Stimulated activated CD4-positive, alpha-beta T cell treated with anti-CD3 and anti-CD28 coated beads, Interleukin-12 subunit alpha, Interleukin-12 subunit beta, amount 100 ng/mL, for 24 hours (primary cell): ENCODE data around the gene PIGL.
A peak's percentile ranks its signal among the peaks of the same experiment; 100 is the strongest.

Experiments used
- DNase-seq, 2 experiments: peaks; one replicate each; pipeline ENCODE4 v3.0.0-alpha.2; 2020; ENCODE audit warnings: low read depth in 2 of 2

Gene PIGL

DNA sequence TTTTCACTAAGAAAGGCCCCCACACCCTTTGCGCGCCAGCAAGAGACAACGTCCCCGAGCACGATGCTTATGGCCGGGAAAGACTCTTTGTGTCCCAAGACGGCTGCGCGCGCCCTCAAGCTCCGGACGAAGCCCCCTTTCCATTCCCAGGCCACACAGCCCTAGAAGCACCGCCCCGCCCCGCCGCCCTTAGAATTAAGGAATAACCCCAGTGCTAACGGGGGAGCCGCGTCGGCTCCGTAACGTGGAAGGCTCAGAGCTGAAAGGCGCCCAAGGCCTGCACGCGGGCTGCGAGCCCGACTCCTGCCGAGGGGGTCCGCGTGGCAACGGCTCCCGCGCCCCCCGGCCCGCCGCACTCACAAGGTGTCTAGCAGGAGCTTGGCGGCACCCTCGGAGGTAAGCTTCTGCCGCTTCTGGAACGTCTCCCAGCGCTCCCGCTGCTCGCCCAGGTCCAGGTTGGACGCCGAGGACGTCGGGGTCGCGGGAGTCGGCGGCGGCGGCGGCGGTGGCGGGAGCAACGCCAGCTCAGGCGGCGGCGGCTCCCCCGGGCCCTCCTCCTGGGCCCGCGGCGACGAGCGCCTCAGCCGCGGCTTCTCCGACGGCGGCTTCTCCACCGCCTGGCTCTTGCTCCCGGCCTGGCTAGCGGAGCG lies 135.8 kb downstream of the PIGL start:
- DNase-seq, result peak; percentile 10 to 39

DNA sequence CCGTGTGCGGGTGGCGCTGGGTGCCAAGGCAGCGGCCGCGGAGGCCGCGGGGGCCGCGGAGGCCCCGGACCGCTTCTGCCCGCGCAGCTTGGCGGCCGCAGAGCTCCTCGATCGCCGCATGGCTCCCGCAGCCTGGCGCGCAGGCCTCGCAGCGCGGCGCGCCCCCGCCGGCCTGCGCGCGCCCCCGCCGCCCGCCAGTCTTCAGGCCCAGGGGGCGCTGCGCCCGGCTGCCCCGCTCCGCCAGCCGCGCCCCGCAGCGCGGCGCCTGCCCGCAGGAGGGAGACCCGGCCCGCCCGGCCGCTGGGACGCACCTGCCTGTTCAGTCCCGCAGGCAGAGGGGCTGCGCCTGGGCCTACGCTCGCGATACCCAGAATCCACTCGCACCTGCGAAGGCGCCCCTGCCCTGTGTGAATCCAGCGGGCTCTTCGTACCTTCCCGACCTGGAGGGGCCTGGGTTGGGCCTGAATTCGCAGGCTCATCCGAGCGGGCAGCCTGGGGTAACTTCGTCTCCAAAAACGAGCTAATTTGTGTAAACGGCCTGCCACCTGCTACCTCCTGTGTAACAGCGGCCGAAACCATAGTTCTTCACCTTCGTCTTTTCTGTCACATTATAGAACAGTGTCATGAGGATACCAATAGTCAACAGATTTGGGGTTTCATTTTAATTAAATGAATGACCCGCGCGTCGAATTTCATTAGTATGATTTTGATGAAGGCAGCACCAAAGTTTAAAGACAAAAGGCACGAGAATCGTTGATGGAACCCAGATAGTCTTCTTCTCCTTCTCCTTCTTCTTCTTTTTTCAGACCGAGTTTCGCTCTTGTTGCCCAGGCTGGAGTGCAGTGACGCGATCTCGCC lies 136.5 kb downstream of the PIGL start, which contains the start of gene CENPV:
Gene CENPV (minus strand): TSS at position 153 of the 858 bp plus-strand sequence. CDS start 33 bp downstream, at position 120.
- peak; percentile 49 to 54 for DNase-seq

DNA sequence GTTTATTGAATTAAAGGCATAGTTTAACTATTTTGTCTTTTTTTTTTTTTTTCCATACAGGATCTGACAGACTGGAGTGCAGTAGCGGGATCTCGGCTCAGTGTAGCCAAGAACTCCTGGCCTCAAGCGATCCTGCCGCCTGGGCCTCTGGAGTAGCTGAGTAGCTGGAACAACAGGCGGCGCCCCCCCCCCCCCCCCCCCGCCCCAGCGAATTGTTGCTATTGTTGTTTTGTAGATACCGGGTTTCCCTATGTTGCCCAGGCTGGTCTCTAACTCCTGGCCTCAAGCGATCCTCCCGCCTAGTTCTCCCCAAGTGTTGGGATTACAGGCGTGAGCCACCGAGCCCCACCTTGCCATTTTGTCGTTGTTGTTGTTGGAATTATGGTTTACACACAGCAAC lies 137.6 kb downstream of the PIGL start:
- no peak for DNase-seq

DNA sequence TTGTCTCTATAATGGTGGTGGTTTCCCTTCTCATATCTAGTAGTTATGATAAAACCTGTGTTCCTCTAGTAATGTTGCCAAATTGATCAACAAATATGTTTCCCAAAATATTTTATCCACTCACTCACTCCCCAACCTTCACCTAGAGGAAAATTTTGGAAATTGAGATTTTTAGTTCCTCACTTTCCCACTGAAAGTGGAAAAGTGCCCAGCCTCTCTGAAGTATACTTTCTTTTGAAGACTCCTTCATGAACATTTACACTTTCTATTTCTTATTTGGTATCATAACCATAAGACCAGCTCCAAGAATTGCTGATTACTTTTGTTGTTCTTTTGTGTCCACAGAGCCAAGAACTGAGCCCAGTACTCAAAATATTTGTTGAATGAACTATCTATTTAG lies 141.4 kb downstream of the PIGL start:
- DNase-seq, result no peak

DNA sequence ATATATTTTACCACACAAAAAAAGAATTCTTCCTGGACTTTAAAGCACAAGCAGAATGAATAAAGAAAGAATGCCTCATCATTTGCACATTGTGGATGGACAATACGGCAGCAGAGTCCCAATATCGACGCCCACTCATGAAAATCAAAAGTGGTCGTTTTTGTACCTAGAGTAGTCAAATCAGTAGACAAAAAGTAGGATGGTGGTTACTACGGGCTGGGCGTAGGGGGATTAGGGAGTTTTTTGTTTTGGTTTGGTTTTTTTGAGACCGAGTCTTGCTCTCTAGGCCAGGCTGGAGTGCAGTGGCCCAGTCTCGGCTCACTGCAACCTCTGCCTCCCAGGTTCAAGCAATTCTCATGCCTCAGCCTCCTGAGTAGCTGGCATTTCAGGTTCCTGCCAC lies 144.9 kb downstream of the PIGL start:
- no peak for DNase-seq

DNA sequence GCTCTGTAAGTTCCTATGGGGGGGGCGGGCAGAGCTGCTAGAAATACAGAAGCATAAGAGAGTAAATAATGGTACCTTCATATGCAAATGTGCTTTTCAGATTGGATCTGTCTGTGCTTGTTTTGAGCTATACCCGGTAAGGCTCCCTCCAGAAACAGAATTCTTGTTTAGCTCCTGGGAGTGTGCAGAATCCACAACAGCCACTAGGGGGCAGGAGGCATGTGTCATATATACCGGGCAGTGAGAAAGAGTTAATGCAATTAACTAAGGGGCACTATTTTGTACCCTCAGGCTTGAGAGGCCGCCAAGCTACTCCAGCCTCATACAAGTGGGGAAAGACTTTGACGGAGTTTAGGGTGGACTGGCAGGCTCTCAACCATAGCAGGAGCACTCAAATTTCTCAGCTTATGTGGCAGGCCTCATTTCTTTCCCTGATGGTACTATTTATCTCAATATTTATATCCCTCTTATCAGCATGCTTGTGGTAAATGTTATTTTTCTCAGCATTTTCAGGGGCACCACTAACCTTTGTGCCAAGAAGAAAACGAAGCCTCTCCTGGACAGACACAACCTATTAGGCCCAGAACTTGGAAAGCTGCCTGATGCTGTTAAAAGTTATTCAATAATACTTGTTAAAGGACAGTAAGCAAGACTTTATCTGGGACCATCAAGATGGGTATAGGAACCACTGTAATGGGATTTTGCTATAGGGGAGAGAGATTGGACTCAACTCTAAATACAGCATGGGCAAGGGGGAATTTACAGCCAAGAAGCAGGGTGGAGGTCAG lies 146.9 kb downstream of the PIGL start:
- DNase-seq, result peak; percentile 45 to 76

DNA sequence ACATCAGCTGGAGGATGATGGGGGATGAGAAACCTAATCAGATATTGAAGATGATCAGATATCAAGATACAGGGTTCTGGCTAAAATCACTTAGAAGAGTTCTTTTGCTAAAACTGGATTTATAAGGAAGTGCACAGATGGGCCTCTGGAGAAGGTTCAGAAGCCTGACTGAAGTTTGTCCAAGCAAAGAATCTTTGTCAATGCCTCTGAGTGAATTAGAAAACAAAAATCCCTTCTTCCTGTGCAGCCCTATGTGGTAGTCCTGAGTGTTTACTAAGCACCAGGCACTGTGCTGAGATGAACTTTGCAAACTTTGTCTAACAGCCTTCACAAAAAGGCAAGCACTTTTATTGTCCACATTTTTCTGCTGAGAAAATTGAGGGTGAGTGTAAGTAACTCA lies 147.6 kb downstream of the PIGL start:
- DNase-seq, result no peak

DNA sequence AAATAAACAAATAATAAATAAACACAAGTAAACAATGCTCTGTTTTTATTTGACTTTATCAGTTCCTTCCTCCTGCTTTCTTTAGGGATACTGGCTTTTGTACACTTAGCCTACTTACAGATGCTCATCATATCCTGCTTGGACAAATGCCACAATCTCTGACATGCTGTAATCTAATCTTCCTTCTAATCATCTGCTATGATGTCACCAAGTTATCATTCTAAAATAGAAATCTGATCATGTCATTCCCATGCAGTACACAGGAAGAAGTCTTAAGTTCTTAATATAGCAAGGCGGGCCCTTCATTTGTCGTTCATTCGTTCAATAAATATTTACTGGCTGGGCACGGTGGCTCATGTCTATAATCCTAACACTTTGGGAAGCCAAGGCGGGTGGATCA lies 154.7 kb downstream of the PIGL start:
- DNase-seq, result no peak

DNA sequence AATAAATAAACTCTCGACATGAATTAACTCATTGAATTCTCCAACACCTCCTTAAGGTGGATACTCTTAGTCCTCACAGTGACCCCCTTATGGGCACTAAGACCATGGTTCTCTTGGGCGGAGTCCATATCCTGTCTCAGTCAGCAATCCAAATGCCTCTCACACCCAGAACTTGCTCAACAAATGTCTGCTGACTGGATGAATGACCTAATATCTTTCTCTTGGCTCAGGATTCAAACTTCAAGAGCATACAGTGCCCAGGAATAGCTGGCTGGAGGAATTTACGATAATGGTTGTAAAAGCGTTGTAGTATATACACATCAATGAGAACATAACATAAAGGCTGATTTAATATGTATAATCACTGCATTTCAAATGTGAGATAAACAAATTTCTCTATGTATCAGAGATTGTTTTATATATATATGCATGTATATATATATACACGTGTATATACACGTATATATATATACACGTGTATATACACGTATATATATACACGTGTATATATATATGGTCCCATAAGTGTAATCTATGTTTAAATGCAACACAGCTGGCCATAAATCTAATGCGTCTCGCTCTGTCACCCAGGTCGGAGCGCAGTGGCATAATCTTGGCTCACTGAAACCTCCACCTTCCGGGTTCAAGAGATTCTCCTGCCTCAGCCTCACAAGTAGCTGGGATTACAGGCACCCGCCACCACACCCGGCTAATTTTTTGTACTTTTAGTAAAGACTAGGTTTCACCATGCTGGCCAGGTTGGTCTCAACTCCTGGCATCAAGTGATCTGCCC lies 157.3 kb downstream of the PIGL start:
- no peak for DNase-seq
